Effector CD4-positive, alpha-beta T cell (primary cell): Measurements from ENCODE around the gene SUGCT.

ENCODE experiments used
- DNase-seq: peaks from one replicate; pipeline ENCODE4 v3.0.0-alpha.2; 2020

Gene SUGCT

DNA sequence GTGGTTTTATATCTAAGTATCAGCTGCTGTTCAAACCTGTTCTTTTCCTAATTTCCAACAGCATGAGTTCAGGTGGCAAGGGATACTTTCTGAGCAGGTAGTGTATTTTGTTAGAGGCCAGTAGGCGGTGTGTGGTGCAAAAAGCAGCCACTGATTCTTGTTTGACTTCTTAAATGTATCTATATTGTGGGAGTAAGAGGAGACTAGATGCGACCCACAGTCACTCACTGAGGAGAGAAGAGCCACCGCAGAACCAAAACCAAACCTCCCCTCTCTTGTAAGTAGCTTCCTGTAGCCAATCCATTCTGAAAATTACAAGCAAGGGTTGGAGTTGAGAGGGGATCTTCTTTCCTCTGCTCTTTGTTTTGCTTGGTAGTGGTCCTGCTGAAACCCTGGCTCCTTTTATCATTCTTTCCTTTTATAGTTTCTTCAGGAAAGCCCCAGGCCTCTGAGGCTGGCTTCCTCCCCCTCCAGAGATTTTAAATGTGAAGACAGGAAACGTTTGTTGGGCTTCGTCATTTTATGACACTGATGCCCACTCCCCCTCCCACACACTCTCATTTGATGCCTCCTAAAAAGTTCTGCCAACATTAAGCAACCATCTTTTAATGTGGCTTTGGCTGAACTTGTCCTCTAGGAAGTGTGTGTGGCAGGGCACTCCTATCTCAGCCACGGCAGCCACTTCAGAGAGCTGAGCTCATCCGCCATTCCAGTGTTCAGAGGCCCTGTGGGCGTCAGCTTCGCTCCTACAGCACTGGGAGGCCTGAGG is 566.0 kb downstream of the SUGCT start:
- DNase-seq = no peak

DNA sequence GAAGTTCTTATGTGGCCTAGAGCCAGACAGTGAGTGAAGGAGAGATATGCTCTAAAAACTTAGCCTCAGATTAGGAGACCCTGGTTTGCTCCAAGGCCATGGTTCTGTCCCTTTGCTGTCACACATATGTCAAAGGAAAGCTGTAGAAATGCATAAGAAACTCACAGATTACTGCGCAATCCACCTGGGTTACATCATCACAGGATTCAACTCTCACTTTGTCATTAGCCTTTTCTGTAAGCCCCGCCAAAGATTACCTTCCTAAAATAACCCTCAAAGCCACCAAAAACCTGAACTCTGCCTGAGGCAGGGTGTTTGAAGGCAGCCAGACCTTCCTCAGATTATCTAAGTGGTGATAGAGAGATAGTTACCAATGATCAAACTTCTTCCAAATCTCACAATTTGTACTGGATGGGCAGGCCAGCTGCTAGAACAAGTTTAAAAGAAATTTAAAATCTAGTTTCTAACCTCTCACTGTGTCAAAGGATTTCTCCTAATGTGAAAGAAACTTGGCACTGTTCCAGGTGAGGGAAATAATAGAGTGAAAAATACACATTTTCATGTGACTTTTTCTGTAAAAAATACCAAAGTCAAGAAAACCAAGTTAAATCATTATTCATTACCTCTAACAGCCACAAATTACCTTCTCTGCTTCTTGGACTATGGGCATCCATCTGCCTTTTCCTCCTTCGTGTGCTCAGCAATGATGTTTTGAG is 567.2 kb downstream of the SUGCT start:
- DNase-seq = no peak

DNA sequence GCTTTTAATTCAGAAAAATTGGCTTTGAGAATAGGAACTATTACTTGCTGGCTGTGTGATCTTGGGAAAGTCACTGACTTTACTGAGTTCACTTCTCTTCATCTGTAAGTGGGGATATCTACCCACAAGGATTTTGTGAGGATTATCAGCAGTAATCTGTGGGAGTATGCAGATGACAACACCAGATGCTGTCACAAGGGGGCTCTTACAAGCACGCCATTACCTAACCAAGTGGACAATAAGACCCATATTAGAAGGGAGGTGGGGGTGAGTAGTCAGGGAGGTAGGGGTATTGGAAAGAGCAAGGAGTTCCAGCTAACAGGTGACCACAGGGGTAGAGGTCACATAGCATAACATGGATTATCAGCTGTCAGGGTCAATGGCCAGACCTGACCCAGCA is 569.4 kb downstream of the SUGCT start:
- DNase-seq = no peak

DNA sequence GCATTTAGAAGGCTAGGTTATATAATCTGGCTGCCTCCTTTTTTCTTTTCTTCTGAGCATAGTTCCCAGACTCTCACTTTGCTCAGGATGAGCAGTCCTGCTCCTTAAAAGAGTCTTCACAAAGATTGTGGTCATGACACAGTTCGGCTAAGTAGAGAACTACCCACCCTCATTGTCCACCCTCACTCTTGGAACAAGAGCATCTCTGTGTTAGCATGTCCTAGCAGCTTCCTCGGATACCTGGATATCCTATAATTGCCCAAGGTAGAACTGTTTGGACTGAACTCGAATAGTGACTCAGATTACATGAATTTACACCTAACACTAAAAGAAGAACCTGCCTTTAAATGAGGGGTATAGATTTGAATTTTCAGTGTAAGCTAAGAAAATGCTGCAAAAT is 572.0 kb downstream of the SUGCT start:
- no peak for DNase-seq

DNA sequence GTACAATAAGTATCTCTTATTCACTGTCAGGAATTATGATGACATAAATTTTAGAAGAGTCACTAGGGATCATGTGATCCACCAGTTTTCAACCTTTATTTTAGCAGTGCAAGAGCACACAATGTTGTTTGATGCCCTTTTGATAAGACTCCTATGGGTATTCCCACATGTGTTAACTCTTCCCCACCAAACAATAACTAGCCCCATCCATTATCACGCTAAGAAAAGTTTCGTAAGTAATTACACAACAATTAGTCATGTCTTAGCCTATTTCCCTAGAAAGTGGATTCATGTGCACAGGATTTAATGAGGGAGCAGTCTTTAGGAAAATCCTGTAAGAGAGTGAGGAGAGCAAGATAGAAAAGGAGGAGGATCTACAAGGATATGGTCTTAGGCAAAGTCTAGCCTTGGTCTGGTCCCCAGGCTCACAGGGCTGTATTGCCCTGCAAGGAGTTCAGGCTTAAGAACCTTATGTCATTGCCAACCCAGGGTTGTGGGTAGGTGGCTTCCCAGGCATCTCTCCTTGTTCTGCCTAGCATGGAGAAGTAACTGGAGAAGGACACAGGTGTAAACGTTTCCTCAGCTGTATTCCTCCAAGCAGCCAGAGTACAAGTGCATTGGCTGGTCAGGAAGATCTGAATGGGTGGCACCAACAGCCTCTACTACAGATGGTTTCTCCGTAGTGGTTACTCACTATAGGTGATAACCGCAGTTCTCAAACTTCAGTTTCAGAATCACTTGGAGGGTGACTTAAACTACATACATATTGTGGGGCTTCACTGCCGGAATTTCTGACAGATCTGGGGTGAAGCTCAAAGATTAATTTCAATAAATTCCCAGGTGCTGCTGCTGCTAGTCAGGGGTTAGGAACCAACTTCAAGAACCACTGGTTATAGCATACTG is 574.5 kb downstream of the SUGCT start:
- DNase-seq = no peak

DNA sequence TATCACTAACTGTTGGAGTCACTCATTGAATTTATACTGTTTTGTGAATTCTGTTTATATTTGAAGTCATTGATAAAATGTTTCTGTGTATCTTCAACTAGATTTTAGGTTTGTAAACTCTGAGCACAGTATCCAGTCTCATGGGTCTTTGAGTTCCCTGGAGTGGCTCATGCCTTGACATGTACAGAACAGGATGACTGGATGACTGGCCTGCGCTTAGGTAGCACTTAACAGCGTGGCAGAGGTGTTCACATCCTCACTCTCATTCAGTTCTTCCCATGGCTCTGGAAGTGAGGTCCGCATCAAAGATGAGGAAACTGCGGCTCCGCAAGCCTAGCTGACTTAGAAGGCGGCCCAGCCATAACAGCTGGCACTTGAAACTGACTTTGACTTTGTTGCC is 576.9 kb downstream of the SUGCT start:
- DNase-seq = no peak

DNA sequence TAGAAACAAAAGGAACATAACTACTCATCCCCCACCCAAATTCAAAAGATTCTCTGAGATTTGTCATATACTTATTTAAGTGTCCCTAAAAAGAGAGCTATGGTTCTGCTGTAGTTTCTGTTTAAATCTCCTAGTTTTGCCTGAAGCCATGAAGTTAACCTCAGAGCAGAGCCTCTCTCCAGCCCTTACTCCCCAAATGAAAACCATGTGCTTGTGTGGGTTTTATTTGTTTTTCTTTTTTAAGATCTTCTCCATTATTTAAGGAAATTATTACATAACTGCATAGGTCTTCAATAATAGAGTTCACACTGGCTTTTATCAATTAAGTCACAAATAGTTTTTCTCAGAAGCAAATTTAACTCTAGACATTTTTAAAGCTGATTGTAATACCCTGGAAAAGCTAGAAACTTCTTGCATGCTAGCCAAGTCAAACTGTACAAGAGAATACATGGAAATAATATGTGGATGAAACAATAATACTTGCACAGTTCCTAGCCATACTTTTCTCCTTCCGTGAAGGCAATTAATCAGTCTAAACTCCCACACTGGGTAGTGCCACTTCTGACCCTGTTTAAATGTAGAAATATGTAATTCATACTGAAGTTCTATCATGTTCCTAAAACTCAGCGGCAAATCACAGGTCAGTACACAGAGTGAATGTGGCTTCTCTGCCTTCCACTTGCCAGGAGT is 579.7 kb downstream of the SUGCT start:
- no peak for DNase-seq

DNA sequence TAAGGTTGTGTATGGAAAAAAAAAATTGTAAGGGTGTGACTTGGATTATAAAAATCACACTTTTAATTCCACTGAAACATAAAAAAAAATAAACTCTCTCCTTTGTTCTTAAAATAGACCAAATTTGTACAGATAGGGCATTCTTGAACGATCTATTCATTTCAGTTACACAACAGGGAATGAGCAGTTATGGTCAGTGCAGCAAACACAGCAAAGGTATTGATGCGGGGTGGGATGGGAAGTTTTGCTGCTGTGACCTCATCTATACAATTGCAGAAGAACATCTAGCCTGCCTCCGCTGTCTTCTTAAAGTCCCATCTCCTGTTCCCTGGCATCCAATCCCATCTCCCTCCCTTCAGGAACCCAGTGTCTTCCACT is 580.2 kb downstream of the SUGCT start:
- no peak for DNase-seq

DNA sequence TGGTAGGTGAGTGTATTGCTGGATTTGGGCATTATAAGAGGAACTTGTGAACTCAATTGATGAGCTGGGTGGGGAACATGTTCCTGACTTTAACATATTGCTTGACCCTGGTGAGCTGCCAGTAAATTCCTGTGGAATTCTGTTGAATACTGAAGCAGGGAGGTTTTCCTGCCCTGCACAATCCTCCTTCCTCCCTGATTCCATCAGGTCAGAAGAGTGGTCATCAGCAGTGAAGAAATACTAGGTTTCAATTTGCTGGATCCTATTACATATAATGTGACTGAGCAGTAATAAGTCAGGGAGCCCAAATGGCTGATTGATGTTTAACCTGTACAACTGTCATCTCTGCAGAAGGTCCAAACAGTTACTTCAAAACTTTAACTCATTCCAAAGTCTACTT is 581.2 kb downstream of the SUGCT start:
- DNase-seq = no peak

DNA sequence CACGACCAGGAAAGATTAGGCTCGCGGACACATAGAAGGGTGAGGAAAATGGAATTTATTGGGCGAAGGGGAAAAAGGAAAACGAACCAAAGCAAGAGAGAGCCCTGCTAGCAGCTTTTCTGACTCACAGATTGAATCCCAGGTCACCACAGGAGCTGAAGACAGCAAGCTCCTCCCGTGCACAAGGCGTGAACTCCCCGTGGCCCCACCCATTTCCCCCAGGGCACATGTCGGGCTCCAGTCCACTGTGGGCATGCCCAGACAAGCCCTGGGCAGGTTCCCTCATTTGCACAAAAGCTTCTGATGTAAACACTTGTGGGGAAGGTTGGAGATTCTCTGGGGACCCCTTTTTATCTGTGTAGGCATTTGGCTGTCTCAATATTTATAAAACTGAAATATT is 582.4 kb downstream of the SUGCT start:
- no peak for DNase-seq

DNA sequence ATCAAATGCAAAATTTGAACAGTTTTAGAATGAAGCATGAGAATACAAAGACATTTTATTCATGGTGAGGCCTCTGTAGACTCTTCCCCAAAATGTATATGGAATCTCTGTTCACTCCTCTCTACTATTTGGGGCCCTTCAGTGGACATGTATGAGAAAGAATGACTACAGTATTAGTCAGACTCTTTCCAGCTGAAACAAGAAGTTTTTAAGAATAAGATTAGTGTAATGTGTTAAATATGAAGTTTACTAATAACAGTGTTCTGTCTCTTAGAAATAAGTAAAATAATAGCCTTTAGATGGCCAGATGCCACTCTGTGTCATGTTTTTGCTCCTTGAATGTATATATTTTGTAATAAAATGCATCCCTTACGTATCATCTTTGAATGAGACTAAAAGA is 585.6 kb downstream of the SUGCT start:
- DNase-seq = no peak

DNA sequence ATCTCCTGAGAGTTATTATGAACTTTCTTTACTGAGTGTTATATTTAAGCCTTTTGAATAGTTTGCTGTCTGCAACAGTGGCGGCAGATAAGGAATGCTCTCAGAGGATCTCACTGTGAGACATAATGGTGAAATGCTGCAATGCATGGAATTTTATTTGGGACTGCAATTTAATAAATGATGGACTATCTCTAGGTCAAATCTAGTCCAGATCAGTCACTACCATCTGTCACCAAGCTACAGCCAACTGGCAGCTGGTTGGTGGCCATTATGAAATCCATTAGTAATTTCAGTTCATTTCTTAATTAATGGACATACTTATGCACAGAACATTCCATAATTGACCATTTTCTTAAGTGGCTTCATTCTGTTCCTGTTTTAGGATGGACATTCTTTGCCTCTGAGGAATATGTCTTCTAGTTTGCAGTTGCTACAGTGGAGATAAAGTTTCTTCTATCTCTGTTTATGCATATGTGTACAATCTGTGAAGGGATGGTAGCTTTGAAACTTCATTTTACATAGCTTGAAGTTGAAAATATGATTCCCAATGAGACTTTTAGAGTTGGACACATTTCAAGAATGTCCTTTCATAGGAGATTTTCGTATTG is 586.6 kb downstream of the SUGCT start:
- no peak for DNase-seq

DNA sequence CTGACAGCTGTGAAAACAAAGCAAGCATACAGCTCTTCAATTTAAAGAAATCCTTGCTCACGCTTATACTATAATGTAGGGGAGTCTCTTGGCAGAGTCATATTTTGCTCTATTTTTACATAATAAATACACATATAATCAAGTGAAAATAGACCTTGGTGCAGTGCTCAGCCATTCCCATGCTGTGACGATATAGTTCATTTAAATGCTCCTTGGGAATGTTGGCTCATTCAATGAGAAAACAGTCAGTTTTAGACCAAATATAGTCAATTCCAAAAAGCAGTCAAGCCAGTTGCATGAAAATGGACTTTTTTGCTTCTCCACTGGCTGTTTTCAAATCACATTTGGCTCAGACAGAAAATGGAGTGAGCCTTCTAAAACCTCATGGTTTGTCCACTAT is 587.4 kb downstream of the SUGCT start:
- no peak for DNase-seq

DNA sequence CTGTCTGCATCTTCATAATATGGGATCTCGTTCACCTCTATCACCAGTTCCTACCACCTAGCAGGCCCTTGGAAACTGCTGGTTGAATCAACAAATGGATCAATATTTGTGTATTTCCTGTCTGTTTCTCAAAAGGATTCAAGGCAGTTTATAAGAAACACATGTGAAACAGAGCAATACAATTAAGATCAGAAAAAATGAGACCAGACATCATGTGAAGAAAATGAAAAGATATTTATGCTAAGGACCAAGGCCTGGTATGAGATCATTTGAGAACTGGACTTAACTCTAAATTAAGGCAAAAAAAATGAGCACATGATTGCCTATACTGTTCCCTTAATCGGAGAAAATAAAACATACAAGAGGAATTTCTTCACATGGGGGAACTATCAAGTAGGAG is 589.0 kb downstream of the SUGCT start:
- DNase-seq = no peak

DNA sequence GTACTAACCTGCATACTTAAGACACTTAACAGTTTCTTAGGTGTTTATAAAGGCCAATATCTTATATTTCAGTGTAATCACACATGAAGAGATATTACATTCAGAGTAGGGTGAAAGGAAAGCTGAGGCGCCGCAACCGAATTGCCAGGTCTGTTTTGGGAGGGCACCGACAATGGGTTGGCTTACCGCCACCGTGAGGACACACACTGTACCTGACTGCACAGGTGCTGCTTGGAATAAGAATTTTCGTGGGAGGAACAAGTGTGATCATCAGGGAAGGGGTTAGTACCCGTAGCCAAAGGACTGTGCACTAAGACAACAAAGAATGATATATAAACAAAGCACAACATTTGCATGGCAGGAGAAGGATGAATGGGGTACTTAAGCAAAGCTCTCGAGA is 591.8 kb downstream of the SUGCT start:
- DNase-seq = no peak

DNA sequence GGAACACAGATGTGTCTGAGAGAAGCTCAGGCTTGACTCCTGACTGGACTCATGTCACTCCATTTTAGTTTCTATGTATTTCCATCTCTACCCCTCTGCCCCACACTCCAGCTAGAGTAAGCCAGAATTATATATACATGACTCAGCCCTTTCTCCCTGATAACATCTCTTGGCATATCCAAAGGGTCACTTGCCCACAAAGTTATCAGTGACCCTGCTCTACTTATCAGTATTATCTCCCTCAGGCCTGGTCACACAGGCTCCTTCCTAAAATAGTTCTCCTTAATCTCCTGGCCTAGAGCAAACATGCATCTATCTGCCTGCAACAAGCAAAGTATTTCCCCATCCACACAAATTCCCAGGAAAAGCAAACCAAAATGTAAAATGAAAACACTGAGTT is 598.3 kb downstream of the SUGCT start:
- DNase-seq = no peak

DNA sequence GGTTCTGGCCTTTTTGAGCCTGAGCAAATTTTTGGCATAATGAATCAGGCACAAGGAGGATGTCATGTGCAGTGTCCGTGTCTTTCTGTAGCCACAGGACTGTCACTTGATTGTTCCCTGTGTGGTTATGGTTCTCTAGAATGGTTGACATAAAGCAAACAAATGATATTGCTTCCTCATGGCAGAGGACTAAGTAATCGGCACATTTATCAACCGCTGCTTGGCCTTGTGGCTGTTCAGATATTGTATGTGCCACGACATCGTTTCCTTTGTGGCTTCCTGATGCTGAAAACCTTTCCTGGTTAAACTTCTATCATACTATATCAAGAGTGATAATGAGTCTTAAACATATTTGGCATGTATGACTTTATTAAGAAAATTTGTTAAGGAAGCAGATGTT is 598.8 kb downstream of the SUGCT start:
- DNase-seq = no peak

DNA sequence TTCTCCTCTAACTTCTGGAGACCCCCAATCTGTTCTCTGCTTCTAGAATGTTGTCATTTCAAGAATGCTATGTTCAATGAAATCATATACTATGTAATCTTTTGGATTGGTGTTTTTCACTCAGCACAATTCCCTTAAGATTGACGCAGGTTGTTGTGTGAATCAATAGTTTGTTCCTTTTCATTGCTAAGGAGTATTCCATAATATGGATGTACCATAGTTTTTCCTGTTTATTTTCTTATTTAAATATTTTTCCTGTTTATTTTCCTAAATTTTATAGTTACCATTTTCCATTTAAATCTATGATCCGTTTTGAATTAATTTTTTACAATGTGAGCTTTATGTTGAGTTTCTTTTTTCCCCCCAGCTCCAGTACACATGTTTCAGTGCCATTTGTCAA is 604.5 kb downstream of the SUGCT start:
- no peak for DNase-seq

DNA sequence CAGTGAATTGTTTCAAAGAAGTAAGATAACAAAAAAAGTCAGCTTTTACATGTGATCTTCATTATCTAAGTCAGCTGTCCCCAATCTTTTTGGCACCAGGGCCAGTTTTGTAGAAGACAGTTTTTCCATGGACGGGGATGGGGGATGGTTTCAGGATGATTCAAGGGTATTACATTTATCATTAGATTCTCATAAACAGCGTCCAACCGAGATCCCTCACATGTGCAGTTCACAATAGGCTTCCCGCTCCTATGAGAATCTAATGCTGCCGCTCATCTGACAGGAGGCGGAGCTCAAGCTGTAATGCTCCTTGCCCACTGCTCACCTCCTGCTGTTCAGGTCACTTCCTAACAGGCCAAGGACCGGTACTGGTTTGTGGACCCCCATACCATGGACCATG is 607.5 kb downstream of the SUGCT start:
- DNase-seq = no peak

DNA sequence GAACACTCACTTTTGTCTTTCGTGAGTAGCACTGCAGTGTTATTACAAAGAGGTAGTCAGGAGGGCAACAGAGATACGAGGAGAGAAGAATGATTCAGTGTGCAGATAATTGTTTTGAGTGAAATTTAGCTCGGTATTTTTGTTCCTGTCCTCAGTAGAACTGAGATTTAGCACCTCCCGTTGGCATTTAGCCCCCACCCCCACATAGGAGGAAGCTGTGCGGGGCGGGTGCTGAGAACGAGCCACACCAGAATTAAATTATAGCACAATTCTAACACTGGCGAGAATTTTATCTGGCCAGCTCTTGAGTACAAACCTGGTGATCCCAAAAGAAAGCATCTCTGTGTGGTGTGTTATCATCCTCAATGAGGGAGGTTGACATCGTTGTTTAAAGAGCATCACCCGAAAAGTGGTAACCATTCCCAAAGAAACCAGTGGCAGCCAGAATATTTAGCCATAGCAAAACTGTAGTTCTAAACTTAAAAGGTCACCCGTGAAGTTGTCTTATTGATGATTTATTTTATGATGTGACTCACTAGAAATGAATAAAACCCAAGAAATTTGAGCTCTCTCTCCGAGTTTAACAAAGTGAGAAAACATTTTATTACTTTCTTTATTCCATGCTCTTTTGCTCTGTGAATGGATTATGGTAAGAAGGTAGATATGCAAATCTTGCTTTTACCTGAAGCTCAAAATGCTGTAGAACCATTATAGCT is 612.2 kb downstream of the SUGCT start:
- DNase-seq = no peak

DNA sequence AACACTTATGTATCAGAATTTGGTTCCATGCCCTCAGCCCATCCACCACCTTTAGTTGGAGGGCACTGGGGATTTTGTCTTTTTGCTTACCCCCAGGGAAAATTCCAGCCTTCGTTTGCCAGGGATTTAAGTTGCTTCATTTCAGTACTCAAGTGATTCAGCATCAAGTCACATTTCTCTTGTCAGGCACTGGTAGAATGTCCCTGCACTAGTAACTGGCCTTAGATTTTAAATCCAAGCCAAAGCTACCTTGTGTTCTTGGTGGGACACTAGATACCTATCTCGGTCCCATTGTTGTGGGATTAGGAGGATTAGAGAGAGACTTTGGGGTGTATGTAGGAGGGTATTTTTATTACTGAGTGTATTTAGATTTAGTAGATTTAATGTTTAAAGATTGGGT is 613.1 kb downstream of the SUGCT start:
- DNase-seq = no peak

DNA sequence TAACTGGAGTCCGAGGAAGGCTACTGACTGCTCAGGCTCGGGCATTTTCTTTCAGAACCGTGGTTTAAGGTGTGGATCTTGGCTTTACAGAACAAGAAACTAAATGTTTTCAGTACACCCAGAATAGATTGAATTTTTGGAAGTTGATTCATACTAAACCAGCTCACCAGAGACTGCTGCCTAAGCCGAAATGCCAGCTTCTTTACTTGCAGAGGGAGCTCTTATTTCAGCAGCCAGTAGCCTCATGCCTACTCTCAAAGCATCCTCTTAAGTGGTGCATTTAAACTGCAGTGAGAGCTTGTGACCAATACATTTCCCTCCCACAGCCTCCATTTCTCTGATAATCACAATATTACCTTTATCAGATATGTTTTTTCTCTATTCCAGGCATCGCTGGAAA is 615.1 kb downstream of the SUGCT start:
- DNase-seq = no peak
